Measurements from ENCODE around the gene ALDH1B1.
"Not testable (repeated sequence)": the region's sequence is repeated elsewhere in the genome, so short reads cannot be mapped to it uniquely, and the experiment has no call there.

ALDH1B1 gene

DNA sequence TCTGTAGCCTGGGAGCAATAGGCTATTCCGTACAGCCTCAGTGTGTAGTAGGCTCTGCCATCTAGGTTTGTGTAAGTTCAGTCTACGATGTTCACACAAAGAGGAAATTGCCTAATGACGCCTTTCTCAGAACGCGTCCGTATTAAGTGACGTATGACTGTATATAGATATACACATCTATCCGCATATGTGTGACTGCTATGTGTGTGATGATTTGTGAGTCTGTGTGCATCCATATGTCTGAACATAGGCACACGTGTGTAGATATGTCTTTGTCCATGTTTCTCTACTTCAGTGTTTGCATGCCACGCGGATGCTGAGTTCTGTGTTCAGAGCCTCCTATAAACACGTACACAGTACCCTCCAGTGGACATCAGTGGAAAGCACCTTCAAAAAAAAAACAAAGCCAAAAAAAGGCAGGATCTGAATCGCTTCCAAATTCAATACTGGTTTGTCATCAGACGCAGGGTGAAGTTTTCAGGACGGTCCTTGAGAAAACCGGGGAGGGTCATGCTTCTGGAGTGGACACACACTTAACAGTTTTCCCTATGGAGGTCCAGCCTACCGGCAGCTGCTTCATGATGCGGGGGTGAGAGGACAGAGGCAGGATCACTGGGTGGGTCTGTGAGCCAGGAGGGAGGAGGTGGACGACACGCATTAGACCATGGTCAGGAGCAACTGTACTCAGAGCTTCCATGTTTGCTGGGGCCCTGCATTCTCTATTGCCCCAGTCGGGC lies 29.5 kb upstream of the ALDH1B1 start:
- peak; percentile 26 for DNase-seq

DNA sequence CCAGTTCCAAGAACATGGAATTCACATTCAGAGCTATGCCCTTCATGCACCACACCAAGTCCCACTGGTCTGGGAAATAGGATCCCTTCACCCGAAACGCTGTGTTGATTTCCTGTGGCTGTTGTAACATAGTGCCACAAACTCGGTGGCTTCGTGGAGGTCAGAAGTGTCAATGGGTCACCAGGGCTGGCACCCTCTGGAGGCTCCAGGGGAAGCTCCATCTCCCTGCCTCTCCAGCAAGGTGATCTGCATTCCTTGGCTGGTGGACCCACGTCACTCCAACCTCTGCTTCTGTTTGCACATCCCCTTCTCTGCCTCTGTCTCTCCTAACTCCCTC lies 28.9 kb upstream of the ALDH1B1 start:
- no peak for DNase-seq

GRCh38 chr9:38367898-38368297 lies 24.6 kb upstream of the ALDH1B1 start:
- no peak for DNase-seq

GRCh38 chr9:38368731-38369130 lies 23.8 kb upstream of the ALDH1B1 start:
- no peak for DNase-seq

DNA sequence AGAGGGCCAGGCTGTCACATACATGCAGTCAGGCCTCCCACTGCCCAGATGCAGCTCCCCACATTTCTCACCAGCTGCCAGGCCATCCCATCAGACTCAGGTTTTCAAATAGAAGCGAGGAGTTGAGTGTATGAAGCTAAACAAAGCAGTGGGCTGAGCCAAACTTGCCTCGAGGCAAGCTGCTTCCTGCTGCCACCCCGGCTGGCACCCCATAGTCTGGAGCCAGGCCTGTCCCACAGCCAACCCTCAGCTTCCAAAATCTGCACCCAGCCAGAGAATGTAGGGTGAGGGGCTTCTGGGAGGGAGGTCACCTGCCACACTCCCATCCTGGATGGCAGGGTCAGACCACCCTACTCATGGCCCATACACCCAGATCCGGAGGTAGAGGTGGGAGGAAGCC lies 22.3 kb upstream of the ALDH1B1 start:
- DNase-seq: no peak

DNA sequence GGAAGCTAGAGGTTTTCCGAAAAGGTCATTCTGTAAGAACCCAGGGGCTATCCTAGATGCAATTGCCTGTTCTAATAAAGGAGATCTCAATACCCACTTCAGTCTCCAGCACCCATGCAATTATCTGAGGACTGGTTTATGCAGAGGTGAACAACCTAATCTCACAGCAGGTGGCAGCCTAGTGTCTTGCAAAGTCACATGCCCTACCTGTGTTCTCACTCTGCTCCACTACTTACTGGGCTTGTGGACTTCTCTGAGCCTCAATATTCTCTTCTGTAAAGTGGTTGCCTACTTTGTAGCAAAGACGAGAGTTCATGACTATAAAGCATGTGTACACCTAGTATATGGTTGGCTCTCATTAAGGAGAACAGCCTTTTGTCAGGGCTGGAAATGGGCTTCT lies 21.0 kb upstream of the ALDH1B1 start:
- peak; percentile 43 for DNase-seq

GRCh38 chr9:38372762-38373619 lies 19.5 kb upstream of the ALDH1B1 start:
- no peak for DNase-seq

- no peak for DNase-seq
These were observed 18.8 kb upstream of the ALDH1B1 start for GRCh38 chr9:38373679-38374078.

DNA sequence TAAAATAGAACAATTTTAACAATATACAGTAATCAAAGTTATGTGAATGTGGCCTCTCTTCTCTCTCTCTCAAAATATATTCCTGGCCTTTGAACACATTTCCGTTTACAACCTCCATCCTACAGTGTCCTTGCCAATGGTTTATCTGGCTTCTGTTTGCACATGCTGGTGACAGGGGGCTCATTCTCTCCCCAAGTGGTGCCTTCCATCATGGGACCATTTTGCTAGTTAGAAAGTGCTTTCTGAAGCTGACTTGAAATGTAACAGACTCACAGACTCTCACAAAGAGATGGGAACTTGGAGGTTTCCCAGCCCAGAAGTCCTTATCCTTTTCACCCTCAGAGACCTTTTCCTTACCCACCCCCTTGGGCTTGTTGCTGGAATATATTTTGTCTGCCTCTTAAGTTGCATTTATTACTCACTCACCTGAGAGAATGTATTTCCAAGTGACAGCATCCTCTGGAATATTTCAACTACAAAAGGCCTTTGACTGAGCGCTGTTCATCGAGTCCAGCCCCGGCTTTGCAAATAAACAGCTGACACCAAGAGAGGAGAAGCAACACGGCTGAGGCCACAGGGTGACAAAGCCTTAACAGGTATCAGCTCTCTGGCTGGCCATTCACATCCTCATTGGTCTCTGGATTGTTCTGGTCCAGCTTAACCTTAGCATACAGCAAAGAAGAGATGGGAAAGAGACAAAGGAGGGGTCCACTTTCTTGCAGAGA lies 17.5 kb upstream of the ALDH1B1 start:
- DNase-seq: no peak

GRCh38 chr9:38375572-38375963 lies 16.9 kb upstream of the ALDH1B1 start:
- DNase-seq: no peak

DNA sequence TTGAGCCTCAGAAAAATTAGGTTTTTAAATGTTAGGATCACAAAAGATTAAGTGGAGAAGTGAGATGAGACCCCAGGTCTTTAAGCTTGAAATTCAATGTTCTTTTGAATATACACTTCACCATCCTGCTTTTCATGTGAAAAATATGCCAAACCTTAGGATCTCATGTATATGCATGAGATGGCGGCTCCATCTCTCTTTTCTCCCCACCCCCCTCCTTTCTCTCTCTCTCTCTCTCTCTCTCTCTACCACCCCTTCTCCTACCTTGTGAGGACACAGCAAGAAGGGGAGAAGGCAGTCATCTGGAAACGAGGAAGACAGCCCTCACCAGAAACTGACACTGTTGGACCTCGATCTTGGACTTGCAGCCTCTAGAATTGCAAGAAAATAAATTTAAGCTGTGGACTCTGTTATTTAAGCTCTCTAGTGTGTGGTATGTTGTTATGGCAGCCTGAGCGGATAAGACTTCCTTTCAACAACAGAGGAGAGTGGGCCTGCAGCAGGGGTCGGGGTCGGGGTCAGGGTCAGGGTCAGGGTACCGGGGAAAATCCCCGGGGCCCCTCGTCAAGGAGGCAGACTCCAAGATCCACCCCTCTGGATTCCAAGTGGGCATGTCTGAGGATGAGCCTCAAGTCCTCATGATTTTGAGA lies 16.4 kb upstream of the ALDH1B1 start:
- DNase-seq: no peak

DNA sequence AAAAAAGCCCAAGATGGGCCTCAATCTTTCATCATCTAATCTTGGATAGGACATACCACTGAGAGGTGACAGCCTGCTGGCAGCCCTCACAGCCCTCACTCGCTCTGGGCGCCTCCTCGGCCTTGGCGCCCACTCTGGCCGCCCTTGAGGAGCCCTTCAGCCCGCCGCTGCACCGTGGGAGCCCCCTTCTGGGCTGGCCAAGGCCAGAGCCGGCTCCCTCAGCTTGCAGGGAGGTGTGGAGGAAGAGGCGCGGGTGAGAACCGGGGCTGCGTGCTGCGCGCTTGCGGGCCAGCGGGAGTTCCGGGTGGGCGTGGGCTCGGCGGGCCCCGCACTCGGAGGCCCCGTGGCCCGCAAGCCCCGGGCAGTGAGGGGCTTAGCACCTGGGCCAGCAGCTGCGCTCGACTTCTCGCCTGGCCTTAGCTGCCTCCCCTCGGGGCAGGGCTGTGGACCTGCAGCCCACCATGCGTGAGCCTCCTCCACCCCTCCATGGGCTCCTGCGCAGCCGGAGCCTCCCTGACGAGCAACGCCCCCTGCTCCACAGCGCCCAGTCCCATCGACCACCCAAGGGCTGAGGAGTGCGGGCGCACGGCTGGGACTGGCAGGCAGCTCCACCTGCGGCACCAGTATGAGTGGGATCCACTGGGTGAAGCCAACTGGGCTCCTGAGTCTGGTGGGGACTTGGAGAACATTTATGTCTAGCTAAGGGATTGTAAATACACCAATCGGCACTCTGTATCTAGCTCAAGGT lies 15.0 kb upstream of the ALDH1B1 start:
- DNase-seq: not testable (repeated sequence)

DNA sequence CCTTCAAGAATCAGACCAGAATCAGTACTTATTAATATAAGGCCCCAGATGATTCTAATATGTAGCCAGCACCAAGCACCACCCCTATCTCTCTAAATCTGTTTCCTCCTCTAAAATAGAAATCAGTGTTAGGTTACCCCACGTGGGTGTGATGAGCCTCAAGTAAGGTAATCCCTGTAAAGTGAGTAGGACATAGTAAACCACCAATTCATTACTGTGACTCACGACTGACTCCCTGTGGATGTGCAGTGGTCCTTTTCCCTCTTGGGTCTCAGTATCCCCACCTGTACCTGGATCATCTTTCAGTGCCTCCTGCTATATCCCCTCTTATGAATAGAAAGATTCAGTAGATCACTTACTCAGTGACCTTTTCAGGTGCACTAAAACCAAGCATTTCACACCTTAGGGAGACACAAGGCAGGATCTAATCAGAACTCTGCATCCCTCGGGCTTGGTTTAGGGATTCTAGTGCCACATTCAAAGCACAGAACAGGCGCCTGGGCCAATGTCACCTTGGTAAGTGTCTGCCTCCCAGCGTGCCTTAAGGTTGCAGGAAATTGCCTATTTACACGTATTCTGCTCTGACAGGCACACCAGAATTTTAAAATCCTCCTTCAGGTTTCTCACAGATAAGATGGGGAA lies 12.2 kb upstream of the ALDH1B1 start:
- no peak for DNase-seq

DNA sequence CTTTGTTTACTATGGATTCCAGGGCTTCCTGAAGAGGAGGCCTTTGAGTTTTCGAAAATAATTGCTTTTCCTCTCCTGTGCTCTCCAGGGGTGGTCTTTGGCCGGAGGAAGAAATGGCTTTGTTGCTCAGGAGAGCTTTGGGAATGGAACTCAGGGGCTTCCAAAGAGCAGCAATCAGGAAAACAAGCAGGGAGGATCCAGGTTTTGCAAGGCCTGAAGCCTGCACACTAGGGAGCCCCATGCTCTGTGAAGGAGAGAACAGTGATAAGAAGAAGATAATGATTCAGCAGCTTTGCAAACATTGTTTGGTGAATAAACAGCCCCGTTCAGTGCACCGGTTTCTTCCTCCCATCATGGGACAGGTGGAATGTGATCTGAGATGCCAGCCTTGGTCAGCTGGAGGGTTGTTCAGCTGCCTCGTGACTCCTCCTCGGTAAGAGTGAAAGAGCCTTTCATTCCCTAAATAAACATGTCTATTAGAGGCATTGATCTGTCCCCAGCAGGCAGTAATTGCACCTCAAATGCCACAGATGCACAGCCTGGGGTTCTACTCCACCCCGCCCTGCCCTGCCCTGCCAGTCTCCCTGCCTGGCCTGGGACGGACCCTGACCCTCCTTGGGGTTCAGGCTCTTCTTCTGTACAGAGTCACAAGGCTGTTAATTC lies 11.5 kb upstream of the ALDH1B1 start:
- DNase-seq: no peak

GRCh38 chr9:38382141-38382540 lies 10.4 kb upstream of the ALDH1B1 start:
- no peak for DNase-seq

DNA sequence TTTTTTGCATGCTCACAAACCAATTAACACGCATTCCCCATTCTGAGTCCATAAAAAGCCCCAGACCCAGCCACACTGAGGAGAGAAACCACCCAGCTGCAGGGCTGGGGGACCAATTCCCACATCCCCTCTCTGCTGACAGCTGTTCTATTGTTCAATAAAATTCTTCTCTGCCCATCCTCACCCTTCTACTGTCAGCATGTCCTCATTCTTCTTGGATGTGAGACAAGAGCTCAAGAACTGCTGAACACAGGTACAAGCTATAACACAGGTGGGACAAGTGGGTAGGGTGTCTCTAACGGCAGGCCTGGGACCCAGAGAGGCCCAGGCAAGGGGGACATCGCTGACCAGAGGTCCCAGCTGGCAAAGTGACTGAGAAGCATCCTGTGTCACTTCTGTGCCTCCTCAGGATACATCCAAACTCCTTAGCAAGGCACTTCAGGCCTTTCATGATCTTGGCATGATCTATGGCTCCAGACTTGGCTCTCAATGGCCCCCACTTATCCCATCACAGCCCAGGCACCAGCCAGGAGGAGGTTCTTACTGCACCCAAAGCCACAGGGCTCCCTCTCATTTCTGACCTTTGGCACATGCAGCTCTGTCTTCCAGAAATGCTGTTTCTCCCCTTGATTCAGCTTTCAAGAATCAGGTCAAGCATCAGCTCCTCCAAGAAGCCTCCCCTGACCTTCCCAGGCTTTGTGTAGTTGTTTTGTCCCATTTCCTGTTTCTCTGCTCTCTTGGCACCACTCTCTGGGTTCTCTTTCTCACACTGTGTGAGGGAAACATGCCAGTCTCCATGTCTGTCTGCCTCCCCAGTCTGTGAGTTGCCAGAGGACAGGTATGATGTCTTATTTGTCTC lies 7.3 kb upstream of the ALDH1B1 start:
- DNase-seq: no peak

DNA sequence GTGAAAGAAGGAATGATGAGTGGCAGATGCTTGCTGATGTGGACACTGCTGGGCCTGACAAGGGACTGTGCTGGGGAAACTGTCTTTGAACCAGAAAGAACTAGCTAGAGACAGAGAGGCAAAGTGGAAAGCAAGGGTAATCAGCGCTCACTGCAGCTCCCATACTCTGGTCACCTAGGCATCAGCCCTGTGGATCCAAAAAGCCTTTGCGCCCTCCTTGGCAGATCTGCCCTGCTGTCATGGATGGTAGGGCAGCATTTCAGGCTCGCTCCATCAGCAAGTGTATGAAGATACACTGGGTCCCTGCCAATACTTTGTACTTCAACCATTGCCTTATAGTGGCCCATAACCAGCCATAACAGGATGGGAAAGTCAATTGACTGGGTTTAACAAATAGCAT lies 6.6 kb upstream of the ALDH1B1 start:
- no peak for DNase-seq

DNA sequence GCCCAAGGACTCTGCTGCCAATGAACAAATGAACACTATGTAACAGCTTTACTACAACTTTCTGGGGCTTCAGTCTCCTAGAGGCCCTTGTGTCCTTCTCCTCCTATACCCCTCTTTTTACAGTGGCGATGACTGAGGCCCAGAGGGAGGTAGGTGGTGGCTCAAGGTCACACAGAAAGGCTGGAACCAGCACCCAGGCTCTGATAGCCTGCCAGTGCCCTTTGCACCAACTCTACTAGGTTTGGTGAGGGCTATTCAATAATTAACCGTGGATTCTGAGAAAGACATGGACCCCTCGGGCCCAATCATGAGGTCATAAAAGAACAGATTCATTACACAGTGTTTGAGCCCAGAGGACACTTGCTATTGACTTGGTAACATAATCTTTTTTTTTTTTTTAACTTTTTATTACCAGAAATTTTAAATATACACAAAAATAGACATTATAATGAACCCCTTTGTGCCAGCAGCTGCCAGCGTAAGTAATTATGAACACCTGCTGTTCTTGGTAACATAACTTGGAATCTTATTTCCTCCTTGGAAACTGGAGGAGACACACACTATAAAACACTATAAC lies 6.1 kb upstream of the ALDH1B1 start:
- DNase-seq: no peak

DNA sequence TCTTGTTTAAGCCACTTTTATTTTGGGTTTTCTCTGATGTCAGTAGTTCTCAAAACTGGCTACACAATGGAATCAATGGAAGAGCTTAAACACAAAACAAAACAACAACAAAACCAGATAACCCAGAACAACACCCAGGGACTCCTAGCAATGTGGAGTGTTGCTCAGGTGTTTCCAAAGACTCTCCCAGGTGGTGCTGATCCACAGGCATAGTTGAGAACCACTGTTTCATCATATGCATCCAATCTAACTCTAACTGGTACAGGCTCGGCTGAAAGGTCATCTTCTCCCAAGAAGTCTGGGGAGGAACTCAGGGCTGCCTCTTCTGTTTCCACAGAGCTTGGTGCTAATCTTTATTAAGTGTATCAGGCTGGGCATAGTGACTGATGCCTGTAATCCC lies 5.4 kb upstream of the ALDH1B1 start:
- DNase-seq: no peak

DNA sequence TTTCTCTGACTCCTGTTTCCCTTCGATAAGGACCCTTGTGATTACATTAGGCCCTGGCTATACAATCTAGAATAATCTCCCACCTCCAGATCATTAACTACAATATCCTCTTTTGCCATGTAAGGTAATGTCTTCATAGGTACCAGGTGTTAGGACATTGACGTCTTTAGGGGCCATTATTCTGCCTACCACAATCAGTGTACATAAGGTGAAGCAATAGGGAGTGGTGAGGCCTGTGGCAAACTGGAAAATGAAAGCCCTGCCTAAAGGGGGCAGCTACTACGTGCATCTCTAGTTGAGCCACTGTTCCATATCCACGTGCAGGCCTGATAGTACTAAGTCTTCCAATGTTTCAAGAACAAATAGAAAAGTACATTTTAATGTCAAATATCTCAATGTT lies 4.8 kb upstream of the ALDH1B1 start:
- no peak for DNase-seq

Measured in CD4-positive, alpha-beta T cell treated with Interleukin-21 for 1 hour (primary cell).